Forelimb muscle (tissue), 1 donor: ENCODE results near the gene TXNDC11. TPM values are rescaled to one million over a fixed set of nuclear protein-coding genes. Genes with fewer than 3 reads are reported as not detected.

Experiments
- DNase-seq: peaks from one replicate; pipeline ENCODE4 v3.0.0-alpha.2; 2013; ENCODE audit warnings: low read depth
- polyA plus RNA-seq: library from polyadenylated mRNA; unstranded; fragments of 120-200 nt; gene quantifications from one replicate; pipeline ENCODE4 v1.2.1, GENCODE V29; 2013; ENCODE audit not compliant: insufficient read length

TXNDC11 gene
- polyA plus RNA-seq, 1 donor: 19.4 TPM

GRCh38 chr16:11674001-11674817, 68.4 kb downstream of the TXNDC11 start:
- DNase-seq: no peak

- no peak for DNase-seq
Measured at GRCh38 chr16:11673091-11674000, 69.3 kb downstream of the TXNDC11 start.

- no peak for DNase-seq
Measured at GRCh38 chr16:11672206-11673090, 70.2 kb downstream of the TXNDC11 start.

- no peak for DNase-seq
Measured at GRCh38 chr16:11671676-11672075, 71.0 kb downstream of the TXNDC11 start.

GRCh38 chr16:11671271-11671670, 71.4 kb downstream of the TXNDC11 start:
- no peak for DNase-seq

- DNase-seq: no peak
Measured at GRCh38 chr16:11670171-11671131, 72.2 kb downstream of the TXNDC11 start.

- no peak for DNase-seq
Measured at GRCh38 chr16:11669380-11670146, 73.1 kb downstream of the TXNDC11 start.

- DNase-seq: no peak
Measured at GRCh38 chr16:11668623-11669379, 73.9 kb downstream of the TXNDC11 start.

GRCh38 chr16:11667824-11668622, 74.6 kb downstream of the TXNDC11 start, which contains the start of gene SNN:
SNN (plus strand) TSS chr16:11668455; CDS start chr16:11676060, 7,605 bp downstream.
- peak; percentile 47 for DNase-seq

- no peak for DNase-seq
Measured at GRCh38 chr16:11667221-11667823, 75.3 kb downstream of the TXNDC11 start.

GRCh38 chr16:11666103-11667055, 76.3 kb downstream of the TXNDC11 start:
- no peak for DNase-seq

GRCh38 chr16:11665071-11665491, 77.6 kb downstream of the TXNDC11 start:
- DNase-seq: no peak

GRCh38 chr16:11662582-11662981, 80.1 kb downstream of the TXNDC11 start:
- no peak for DNase-seq

- DNase-seq: no peak
Measured at GRCh38 chr16:11660565-11660964, 82.1 kb downstream of the TXNDC11 start.

GRCh38 chr16:11658896-11659708, 83.6 kb downstream of the TXNDC11 start:
- no peak for DNase-seq
